GM21381 (cell line): ENCODE results near the gene SLC47A2.
A peak's percentile ranks its signal among the peaks of the same experiment; 100 is the strongest.
"Not testable (repeated sequence)": the region's sequence is repeated elsewhere in the genome, so short reads cannot be mapped to it uniquely, and the experiment has no call there.

Source experiments
- ATAC-seq: cut with Tn5 transposase; IDR thresholded peaks from one replicate; pipeline ENCODE4 v1.9.1; 2021; ENCODE audit warnings: mild to moderate bottlenecking, moderate library complexity; ENCODE audit not compliant: unreplicated experiment

SLC47A2 gene

DNA sequence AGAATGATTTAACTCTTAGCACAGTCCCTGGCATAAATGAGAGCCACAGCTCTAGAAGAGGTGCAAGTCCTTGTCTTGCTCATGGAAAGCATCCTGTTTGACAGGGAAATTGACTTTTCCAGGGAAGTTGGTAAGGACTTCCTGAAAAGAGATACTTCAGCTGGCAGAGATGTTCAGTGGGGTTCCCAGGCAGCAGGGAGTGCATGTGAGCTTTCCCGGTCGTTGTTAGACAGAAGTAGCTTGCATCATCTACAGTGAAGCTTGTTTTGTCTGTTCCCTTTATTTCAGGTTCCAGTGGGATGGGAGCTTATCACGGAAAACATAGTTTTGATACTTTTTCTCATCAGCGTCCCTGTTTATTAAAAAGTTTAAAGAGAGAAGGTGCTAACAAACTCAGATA, 45.0 kb downstream of the SLC47A2 start:
- no peak for ATAC-seq

DNA sequence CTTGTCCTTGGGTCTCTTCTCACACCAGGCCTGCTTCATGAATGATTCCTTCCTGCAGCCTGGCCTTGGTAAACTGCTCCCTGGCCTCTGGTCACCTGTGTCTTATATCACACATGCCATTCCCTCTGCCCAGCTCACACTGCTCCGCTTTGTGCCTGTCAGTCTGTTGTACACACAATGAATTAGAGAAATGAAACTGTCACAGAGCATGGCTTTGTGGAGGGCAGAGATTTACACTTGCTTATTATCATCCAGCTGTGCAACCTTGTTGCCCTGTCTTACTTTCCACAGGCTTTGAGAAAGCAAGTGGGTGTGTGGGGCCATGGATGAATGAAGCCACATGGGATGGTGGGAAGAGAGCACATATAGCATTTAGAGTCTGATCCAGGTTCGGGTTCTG, 45.5 kb downstream of the SLC47A2 start:
- ATAC-seq, result no peak

DNA sequence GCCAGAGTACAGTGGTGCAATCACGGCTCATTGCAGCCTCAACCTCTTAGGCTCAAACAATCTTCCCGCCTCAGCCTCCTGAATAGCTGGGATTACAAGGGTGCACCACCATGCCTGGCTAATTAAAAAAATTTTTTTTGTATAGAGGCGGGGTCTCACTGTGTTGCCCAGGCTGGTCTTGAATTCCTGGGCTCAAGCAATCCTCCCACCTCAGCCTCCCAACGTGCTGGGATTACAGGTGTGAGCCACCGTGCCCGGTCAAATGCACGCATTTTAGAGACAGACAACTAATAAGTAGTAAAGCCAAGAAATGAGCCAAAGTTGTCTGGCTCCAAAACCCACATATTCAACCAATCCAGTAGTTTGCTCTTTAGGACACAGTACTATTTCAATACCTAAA, 46.7 kb downstream of the SLC47A2 start:
- not testable (repeated sequence) for ATAC-seq

DNA sequence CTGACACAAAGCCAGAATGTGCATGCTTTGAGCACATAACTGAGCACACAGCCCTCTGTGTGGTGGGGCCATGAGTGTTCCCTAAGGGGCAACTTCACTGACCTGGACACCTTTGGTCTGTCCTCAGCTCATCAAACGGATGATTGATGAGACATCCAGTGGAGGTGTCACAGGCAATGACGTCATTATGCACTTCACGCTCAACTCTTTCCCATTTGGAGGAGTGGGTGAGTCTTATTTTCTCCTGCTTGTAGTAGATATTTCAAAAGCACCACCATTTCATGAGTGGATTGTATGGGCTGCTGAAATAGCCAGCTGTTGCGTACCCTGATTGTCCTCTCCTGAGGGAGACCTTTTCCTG, 51.6 kb downstream of the SLC47A2 start:
- no peak for ATAC-seq

DNA sequence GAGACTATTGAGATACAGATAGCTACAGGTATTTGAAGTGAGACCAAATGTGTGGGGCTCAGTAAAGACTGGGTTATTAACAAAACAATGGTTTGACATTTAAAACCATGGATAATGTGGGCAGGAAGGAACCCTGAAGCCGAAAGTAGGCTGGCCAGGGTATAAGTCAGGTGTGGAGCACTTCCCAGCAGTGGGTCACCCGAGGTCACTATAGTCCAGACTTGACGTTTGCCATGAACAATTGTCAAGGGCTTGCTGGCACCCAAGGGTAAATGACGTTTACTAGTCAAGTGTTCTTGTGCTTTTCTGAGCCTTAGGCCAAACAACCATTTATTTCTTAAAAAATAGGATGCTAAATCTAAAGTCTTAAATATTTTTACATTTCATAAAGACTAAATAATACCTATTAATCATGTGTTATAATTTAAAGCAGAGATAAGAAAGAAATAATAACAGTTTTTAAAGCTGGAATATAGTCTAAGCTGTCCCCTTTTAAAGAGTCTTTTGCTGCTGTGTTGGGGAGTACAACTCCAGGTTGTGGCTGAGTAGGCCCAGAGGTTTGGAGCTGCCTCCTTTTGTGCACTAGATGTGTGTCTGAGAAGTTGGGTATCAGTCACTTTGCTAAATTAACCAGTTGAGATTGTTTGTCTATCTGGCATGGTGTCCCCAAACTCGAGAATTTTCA, 52.1 kb downstream of the SLC47A2 start:
- ATAC-seq, result no peak

DNA sequence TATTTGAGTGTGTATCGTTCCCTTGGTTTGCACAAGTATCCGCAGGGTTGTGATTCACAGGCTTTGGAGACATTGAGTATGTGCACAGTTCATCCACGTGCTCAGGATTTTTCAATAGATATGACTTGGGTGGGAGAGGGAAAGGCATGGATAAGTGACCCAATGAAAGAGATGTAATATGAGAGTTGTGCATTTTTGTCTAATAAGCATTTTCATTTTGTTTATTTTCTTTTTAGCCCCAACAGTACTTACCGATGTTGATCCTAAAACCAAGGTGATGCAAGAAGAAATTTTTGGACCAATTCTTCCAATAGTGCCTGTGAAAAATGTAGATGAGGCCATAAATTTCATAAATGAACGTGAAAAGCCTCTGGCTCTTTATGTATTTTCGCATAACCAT, 53.3 kb downstream of the SLC47A2 start:
- no peak for ATAC-seq

DNA sequence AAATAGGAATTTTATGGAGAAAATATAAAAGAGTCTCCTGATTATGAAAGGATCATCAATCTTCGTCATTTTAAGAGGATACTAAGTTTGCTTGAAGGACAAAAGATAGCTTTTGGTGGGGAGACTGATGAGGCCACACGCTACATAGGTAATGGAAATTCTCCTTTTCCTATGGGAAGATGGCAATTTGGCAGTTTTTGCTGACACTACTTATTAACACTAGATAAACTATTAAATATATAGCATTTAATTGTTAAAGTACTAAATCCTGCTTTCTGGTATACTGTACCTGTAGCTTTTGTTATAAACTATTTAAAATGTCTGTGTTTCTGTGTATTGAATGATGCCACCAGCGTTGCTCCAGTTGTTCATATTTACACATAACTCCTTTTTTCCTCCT, 55.3 kb downstream of the SLC47A2 start:
- no peak for ATAC-seq

DNA sequence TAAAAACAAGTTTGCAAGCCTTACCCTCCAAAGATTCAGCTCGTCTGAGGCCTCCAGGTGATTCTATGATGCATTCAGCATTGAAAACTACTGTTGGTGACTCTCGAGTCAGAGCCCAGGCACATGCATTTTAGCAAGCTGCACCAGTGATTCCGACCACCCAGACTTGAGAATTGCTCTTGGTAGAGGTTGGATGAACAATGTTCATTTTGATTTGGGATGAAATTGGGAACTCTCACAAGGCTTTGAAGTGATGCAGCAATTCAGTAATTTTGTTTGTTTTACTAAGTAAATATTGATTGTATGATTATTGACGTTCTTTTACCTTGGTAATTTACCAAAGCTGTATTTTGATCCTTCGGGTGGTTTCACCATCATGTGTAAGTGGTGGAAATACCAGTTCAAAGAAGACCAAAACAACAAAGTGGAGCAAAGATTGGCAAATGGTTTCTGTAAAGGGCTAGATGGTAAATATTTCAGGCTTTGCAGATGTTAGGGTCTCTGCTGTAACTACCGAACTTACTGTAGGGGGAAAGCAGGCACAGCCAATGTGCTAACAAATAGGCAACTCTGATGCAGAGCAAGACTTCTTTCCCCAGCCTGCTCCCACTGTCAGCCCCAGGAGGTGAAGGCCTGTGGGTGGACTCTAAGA, 56.0 kb downstream of the SLC47A2 start:
- ATAC-seq, result no peak

DNA sequence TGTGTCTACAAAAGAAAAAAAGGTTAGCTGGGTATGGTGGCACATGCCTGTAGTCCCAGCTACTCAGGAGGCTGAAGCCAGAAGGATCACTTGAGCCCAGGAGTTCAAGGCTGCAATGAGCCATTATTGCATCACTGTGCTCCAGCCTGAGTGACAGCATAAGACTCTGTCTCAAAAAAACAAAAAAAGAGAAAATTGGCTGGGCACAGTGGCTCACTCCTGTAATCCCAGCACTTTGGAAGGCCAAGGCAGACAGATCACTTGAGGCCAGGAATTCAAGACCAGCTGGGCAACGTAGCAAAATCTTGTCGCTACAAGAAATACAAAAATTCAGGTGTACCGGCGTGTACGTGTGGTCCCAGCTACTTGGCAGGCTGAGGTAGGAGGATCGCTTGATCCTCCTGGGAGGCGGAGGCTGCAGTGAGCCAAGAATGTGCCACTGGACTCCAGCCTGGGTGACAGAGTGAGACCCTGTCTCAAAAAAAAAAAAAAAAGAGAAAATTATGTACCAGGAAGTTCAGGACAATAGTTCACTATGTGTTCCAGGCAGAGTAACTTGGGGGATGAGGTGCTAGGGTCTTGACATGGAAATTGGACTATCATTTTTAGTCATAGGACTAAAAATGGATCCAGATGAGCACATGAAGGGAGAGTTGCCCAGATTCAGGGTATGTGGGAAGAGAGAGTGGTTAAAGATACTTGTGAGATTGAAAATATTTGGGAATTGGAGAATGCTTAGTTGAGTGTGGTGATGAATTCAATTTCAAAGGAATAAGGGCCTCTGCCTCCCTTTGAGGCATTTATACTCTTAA, 56.8 kb downstream of the SLC47A2 start:
- no peak for ATAC-seq

DNA sequence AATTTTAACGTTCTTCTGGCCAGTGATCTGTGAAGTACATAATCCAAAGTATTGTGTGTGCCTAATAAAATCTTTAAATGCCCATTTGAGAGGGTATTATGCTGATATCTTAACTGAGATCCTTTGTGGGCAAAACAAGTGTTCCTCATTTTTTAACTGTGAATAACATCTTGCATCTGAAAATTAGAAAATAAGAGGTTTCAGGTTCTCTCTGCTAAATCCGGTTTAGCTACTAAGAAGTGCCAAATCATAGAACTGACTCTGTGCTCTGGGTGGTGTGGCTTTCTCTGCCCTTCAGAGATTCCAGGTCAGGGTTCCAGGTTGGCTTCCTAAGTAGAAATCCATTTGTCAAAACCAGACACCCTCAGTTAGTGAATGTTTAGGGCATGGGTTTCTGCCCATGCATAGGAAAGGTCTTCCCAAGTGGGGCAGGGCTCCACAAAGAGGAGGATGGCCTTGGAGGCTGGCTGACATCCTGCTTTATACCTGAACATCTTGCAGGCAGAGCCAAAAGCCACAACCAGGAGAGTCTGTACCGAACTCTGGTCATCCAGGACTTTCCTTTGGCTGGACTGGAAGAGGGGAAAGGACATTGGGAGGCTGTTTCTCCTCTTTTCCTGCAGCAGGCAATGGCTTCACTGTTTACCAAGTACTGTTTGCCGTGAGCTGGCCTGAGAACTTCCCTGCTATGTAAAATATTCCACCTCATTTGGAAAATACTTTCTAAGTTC, 59.4 kb downstream of the SLC47A2 start:
- no peak for ATAC-seq

DNA sequence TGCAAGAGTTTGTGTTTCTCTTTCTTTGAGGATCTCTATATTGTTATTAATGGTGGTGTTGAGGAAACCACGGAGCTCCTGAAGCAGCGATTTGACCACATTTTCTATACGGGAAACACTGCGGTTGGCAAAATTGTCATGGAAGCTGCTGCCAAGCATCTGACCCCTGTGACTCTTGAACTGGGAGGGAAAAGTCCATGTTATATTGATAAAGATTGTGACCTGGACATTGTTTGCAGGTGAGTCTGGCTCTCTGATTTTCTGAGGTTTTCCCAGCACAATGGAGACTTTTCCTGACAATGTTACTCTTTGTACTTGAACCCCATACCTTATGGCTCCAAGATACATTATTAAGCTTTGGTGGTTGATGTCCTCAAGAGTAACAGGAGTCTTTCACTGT, 60.0 kb downstream of the SLC47A2 start:
- no peak for ATAC-seq

DNA sequence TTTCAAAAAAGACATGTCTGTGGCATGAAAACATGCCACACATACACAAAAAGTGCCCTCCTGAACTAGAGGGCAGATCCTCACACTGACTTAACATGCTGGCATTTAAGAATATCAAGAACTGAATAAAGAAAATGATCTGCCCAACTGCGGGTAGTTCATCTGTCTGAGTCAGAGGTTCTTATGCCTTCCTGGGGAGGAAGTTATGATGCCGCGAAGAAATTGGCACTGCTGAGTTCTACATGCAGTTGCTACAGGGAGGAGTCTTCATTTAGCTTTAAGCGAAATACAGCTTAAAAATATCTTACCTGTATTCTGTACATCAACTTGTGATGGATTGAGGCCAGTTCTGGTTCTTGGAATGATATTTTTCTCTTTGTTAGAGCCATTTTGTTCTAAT, 61.5 kb downstream of the SLC47A2 start:
- no peak for ATAC-seq

DNA sequence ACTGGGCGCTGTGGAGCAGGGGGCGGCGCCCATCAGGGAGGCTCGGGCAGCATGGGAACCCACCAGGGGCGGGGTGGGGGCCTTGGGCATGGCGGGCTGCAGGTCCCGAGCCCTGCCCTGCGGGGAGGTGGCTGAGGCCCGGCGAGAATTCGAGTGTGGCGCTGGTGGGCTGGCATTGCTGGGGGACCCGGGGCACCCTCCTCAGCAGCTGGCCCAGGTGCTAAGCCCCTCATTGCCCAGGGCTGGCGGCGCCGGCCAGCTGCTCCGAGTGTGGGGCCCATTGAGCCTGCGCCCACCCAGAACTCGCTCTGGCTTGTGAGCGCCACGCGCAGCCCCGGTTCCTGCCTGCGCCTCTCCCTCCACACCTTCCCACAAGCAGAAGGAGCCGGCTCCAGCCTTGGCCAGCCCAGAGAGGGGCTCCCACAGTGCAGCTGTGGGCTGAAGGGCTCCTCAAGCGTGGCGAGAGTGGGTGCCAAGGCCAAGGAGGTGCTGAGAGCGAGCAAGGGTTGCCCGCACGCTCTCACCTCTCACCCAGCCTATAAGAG, 62.0 kb downstream of the SLC47A2 start:
- ATAC-seq, result no peak

DNA sequence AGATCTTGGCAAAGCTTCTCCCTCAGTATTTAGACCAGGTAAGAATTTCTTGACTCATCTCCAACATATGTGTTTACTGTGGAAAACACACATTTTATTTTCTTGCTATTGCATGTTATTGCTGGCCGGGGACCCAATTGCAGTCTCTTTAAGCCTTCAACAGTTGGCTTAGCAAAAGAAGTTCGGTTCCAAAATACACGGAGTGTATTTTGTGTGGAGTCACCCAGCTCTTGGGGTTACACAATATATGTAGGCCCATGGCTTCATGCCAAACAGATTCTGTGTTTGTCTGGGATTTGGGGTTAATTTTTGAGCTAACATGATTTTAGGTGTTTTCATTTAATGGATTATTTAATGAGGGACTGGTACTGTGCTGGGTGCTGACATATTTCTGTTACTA, 63.8 kb downstream of the SLC47A2 start:
- ATAC-seq, result no peak

DNA sequence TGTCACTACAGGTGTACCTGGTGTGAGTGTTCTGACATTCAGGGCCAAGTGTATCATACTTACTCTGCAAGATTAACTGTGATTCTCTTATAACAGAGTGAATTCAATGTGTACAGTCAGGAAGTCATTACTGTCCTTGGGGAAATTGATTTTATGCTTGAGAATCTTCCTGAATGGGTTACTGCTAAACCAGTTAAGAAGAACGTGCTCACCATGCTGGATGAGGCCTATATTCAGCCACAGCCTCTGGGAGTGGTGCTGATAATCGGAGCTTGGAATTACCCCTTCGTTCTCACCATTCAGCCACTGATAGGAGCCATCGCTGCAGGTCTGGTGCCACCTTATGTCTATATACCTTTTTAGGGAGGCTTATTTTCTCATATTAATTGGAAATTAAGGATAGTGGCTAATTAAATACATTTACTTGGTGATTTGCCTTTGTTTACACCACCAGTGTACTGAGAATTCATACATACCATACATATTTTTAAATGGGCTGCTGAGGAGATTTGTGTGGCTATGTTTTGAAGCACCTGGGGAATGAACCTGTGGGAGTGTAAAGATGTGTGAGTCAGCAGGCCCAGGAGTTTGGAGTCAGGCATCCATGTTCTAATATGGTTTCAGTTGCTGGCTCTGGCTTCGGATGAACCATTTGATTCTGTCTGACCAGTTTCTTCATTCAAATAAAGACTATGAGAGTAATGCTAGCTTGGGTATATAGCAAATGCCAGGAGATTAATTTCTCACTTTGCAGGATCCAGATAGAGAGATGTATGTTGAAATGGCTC, 64.7 kb downstream of the SLC47A2 start:
- ATAC-seq, result no peak

DNA sequence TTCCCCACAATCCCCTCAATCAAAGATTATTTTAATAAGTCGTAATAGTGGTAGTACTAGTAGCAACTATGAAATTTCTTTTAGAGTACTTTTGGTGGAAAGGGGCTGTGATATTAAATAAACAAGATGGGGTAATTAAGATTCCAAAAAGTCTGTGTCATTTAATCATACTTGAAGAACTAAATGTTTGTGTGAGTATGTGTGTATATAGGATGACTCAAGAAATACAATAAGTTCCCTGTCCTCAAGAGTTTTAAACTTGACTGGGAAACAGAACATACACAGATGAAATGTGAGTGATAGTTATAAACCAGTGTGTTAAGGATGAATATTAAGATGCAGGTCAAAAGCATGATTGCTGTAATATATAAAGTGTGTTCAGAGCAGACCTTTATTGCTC, 65.6 kb downstream of the SLC47A2 start:
- no peak for ATAC-seq

DNA sequence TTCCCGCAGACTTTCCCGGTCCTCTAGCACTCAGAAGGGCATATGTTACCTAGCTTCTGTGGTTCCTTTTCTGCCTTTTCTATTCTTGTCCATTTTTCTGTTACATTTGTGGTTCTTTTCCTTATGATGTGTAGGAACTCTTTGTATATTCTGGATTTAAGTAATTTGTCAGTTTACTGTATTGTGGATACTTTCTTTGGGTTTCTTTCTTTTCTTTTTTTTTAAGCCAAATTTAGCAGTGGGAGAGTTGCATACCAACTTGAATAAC, 67.2 kb downstream of the SLC47A2 start:
- no peak for ATAC-seq

DNA sequence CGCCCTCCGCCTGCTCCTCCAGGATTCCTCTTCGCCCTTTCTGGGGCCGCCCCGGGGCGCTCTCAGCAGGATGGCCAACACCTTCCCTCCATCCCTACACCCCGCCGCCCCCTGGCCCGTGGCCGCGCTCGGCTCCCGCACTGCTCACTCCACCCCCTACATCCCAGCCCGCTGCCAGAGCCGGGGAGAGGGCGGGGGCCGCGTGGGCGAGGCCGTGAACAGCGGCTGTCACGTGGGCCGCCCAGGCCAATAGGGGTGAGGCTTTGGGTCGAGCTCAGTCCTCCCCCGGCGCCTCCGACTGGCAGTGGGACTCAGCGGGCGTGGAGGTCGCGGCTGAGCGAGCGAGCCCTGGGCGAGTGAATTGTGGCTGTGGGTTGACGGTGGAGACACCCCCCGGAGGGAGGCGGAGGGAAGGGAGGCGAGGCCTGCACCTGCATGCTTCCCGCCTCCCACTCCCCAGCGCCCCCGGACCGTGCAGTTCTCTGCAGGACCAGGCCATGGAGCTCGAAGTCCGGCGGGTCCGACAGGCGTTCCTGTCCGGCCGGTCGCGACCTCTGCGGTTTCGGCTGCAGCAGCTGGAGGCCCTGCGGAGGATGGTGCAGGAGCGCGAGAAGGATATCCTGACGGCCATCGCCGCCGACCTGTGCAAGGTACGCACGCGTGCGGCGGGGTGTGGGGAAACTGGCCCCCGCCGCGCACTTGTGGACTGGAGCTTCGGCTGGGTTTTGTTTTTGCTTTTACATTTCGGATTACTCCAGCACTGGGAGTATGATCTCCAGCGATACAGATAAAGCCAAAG, 67.7 kb downstream of the SLC47A2 start, which contains the start of gene ALDH3A2:
Gene ALDH3A2 (plus strand): TSS at position 277 of the 799 bp plus-strand sequence. CDS start 221 bp downstream, at position 498.
- peak; percentile 84 for ATAC-seq

DNA sequence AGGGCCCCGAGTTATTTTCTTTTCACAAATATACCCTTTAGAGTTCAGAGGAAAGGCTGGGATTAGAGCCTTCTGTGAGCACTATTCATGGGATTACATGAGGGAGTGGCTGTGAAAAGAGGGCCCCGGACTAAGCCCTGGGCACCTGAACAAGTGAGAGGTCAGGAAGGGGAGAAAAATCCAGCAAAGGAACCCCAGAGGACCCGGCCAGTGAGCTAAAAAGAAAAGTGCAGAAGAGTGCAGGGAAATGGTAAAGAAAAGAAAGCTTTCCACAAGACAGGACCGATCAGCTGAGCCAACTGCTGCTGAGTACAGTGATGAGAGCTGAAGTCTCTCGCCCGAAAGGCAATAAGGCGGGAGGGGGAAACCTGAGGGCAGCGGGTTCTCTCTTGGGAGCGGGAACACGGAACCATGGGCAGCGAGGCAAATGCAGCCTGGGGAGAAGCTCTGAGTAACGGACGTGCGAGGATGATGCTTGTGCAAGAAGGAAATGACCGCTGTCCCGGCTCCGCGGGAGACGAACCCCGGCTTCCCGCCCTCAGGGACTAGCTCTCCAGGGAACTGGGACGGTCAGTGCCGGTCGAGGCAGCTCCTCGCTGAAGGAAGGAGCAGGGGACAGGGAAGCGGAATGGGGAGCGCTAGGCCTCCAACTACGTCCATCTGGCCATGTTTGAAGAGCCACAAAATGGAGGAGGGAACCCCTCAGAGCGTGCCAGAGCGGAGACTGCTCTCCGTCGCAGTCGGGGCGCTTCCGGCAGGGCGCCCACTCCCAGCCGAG, 68.5 kb downstream of the SLC47A2 start:
- peak; percentile 28 for ATAC-seq
